Left forelimb (tissue), 1 donor: ENCODE measurements around the gene NPAS3.
"Not testable (repeated sequence)": the region's sequence is repeated elsewhere in the genome, so short reads cannot be mapped to it uniquely, and the experiment has no call there.

Source experiments
- DNase-seq: peaks from one replicate; pipeline ENCODE4 v3.0.0-alpha.2; 2018; ENCODE audit warnings: low spot score

Gene NPAS3

GRCh38 chr14:33081259-33081658 is 142.6 kb downstream of the NPAS3 start:
- no peak for DNase-seq

- DNase-seq, result no peak
These were observed 147.1 kb downstream of the NPAS3 start for GRCh38 chr14:33085799-33086198.

GRCh38 chr14:33088274-33088673 is 149.6 kb downstream of the NPAS3 start:
- DNase-seq, result not testable (repeated sequence)

GRCh38 chr14:33098016-33098415 is 159.3 kb downstream of the NPAS3 start:
- no peak for DNase-seq

GRCh38 chr14:33103489-33103888 is 164.8 kb downstream of the NPAS3 start:
- no peak for DNase-seq

GRCh38 chr14:33103966-33104365 is 165.3 kb downstream of the NPAS3 start:
- DNase-seq, result no peak

GRCh38 chr14:33110737-33111443 is 172.2 kb downstream of the NPAS3 start:
- no peak for DNase-seq

- DNase-seq, result no peak
These were observed 175.7 kb downstream of the NPAS3 start for GRCh38 chr14:33114331-33114730.

- no peak for DNase-seq
These were observed 180.0 kb downstream of the NPAS3 start for GRCh38 chr14:33118668-33119067.

- DNase-seq, result no peak
These were observed 181.7 kb downstream of the NPAS3 start for GRCh38 chr14:33120341-33120740.

GRCh38 chr14:33120966-33121365 is 182.3 kb downstream of the NPAS3 start:
- DNase-seq, result no peak

GRCh38 chr14:33123281-33123680 is 184.6 kb downstream of the NPAS3 start:
- DNase-seq, result no peak

GRCh38 chr14:33126433-33126832 is 187.8 kb downstream of the NPAS3 start:
- no peak for DNase-seq

- no peak for DNase-seq
These were observed 188.9 kb downstream of the NPAS3 start for GRCh38 chr14:33127531-33127930.

GRCh38 chr14:33131801-33132200 is 193.1 kb downstream of the NPAS3 start:
- DNase-seq, result no peak

GRCh38 chr14:33134162-33134561 is 195.5 kb downstream of the NPAS3 start:
- DNase-seq, result no peak

GRCh38 chr14:33134975-33135374 is 196.3 kb downstream of the NPAS3 start:
- DNase-seq, result no peak

- DNase-seq, result no peak
These were observed 212.2 kb downstream of the NPAS3 start for GRCh38 chr14:33150666-33151428.

- no peak for DNase-seq
These were observed 224.4 kb downstream of the NPAS3 start for GRCh38 chr14:33163109-33163508.

- no peak for DNase-seq
These were observed 224.9 kb downstream of the NPAS3 start for GRCh38 chr14:33163600-33163999.

- DNase-seq, result no peak
These were observed 226.7 kb downstream of the NPAS3 start for GRCh38 chr14:33165144-33165925.

GRCh38 chr14:33165926-33166289 is 227.2 kb downstream of the NPAS3 start:
- DNase-seq, result no peak

GRCh38 chr14:33175951-33176350 is 237.3 kb downstream of the NPAS3 start:
- no peak for DNase-seq
